GM23248 (cell line): ENCODE results near the gene HIBADH. TPM values are rescaled to one million over a fixed set of nuclear protein-coding genes. Genes with fewer than 3 reads are reported as not detected.
A peak's percentile ranks its signal among the peaks of the same experiment; 100 is the strongest.

Source experiments
- DNase-seq: peaks from one replicate; pipeline ENCODE4 v3.0.0-alpha.2; 2015
- H2AFZ ChIP-seq: fragments of 200-600 bp; sonication (generic); 2 replicates; pipeline ENCODE4 v1.6.1; 2016; ENCODE audit warnings: antibody characterized with exemption
- H3F3A ChIP-seq: fragments of 200-600 bp; sonication (generic); 2 replicates; pipeline ENCODE4 v1.6.1; 2016; ENCODE audit warnings: mild to moderate bottlenecking, antibody characterized with exemption, mixed run types; ENCODE audit not compliant: insufficient read depth
- H3K27ac ChIP-seq: fragments of 200-600 bp; sonication (generic); 2 replicates; pipeline ENCODE4 v1.5.1; 2016; ENCODE audit warnings: mild to moderate bottlenecking
- H3K27me3 ChIP-seq: fragments of 200-600 bp; sonication (generic); replicated peaks from 2 replicates; pipeline ENCODE4 v1.6.1; 2016; ENCODE audit warnings: mild to moderate bottlenecking; ENCODE audit not compliant: insufficient read depth
- H3K36me3 ChIP-seq: fragments of 200-600 bp; sonication (generic); 2 replicates; pipeline ENCODE4 v1.6.1; 2016; ENCODE audit warnings: low read depth, mild to moderate bottlenecking
- H3K4me1 ChIP-seq: fragments of 200-600 bp; sonication (generic); 2 replicates; pipeline ENCODE4 v1.6.1; 2016; ENCODE audit warnings: mild to moderate bottlenecking; ENCODE audit not compliant: insufficient read depth
- H3K4me2 ChIP-seq: fragments of 200-600 bp; sonication (generic); one replicate; pipeline ENCODE4 v1.6.1; 2016; ENCODE audit warnings: mild to moderate bottlenecking; ENCODE audit not compliant: unreplicated experiment
- H3K4me3 ChIP-seq: fragments of 200-600 bp; sonication (generic); 2 replicates; pipeline ENCODE4 v1.5.1; 2016; ENCODE audit warnings: mild to moderate bottlenecking
- H3K79me2 ChIP-seq: fragments of 200-600 bp; sonication (generic); 2 replicates; pipeline ENCODE4 v1.6.1; 2016; ENCODE audit warnings: mild to moderate bottlenecking; ENCODE audit not compliant: insufficient read depth
- H3K9ac ChIP-seq: fragments of 200-600 bp; sonication (generic); 2 replicates; pipeline ENCODE4 v1.6.1; 2016; ENCODE audit warnings: mild to moderate bottlenecking
- H3K9me2 ChIP-seq: fragments of 200-600 bp; sonication (generic); 2 replicates; pipeline ENCODE4 v1.6.1; 2016; ENCODE audit warnings: mixed run types, mild to moderate bottlenecking, moderate library complexity; ENCODE audit not compliant: insufficient read depth
- H3K9me3 ChIP-seq: fragments of 200-600 bp; sonication (generic); one replicate; pipeline ENCODE4 v1.6.1; 2017; ENCODE audit warnings: low read depth
- H4K20me1 ChIP-seq: fragments of 200-600 bp; sonication (generic); 2 replicates; pipeline ENCODE4 v1.6.0; 2016; ENCODE audit not compliant: insufficient read depth
- EZH2 ChIP-seq: fragments of 200-600 bp; sonication (generic); IDR thresholded peaks from 2 replicates; pipeline ENCODE4 v1.6.1; 2018; ENCODE audit warnings: antibody characterized with exemption, mild to moderate bottlenecking; ENCODE audit not compliant: insufficient read depth, poor library complexity, severe bottlenecking
- EZH2phosphoT487 ChIP-seq: fragments of 200-600 bp; sonication (generic); IDR thresholded peaks from 2 replicates; pipeline ENCODE4 v1.6.1; 2018; ENCODE audit warnings: antibody characterized with exemption, moderate library complexity, mild to moderate bottlenecking, low read depth; ENCODE audit not compliant: insufficient read depth
- whole genome bisulfite sequencing, 2 experiments: methylation state at CpG; one replicate each; pipeline ENCODE4 v1.1.6; 2015 to 2017; ENCODE audit warnings: low lambda C conversion rate in 2 of 2, low coverage in 1 of 2; ENCODE audit errors: missing lambda C conversion rate in 2 of 2; 5-methylcytosine and 5-hydroxymethylcytosine counted together
- in situ Hi-C: fragments of 300-500 bp; cut with MboI; formaldehyde crosslinking; loops from 2 replicates; pipeline ENCODE4 v1.15.0; 2020
- polyA plus RNA-seq: library from polyadenylated mRNA; unstranded; fragments of >200 nt; fragmentation: Nextera tagmentation; extraction: Ambion mirVana; gene quantifications from 2 replicates; pipeline ENCODE4 v1.2.1, GENCODE V29; 2016
- total RNA-seq: library from RNA; depleted of rRNA; stranded (reverse); fragments of >200 nt; shearing (Covaris generic); gene quantifications from 2 replicates; pipeline ENCODE4 v1.2.3, GENCODE V29; 2014

Gene HIBADH
- total and polyA plus RNA-seq, 2 experiments from 2014 or later: 70.1 to 87.0 TPM

GRCh38 chr7:27607210-27607606 is 55.5 kb downstream of the HIBADH start:
- no peak overlapping the region for H2AFZ ChIP-seq
- H3K9me3 ChIP-seq: no peaks in the 10 kb centered on the region
- TF ChIP-seq EZH2 (no peak), EZH2phosphoT487 (no peak)
- H3K9me2 ChIP-seq: no peaks in the 10 kb centered on the region
- no peak overlapping the region for H3K4me2 ChIP-seq
- no peak overlapping the region for H3K9ac ChIP-seq
- no peaks in the 10 kb centered on the region for H3K36me3 ChIP-seq
- peaks cover 61% of the 10 kb centered on the region for H3K4me1 ChIP-seq
- no peak for DNase-seq
- no peaks in the 10 kb centered on the region for H3K27me3 ChIP-seq
- H3K27ac ChIP-seq: peak overlapping the region; percentile 73
- no peaks in the 10 kb centered on the region; the same call in 1 of the 2 replicates for H3K79me2 ChIP-seq
- WGBS, 2 experiments: 96 to 97% methylated on average over 11 of the region's 11 CpGs
- no peak overlapping the region for H3K4me3 ChIP-seq
- in situ Hi-C loops: no loop called here
- no peaks in the 10 kb centered on the region for H4K20me1 ChIP-seq
- H3F3A ChIP-seq: peaks cover 47% of the 10 kb centered on the region

- Histone ChIP-seq H3F3A (peaks cover 42% of the 10 kb centered on the region), H3K4me1 (peaks cover 57% of the 10 kb centered on the region), H3K27me3 (no peaks in the 10 kb centered on the region), H3K9ac (peak overlapping the region; percentile 42; the same call in 1 of the 2 replicates), H4K20me1 (no peaks in the 10 kb centered on the region), H3K36me3 (no peaks in the 10 kb centered on the region), H3K27ac (peak overlapping the region; percentile 73), H3K9me3 (no peaks in the 10 kb centered on the region), H3K4me3 (peak overlapping the region; percentile 41), H3K9me2 (no peaks in the 10 kb centered on the region), H3K79me2 (no peaks in the 10 kb centered on the region; the same call in 1 of the 2 replicates), H2AFZ (no peak overlapping the region), H3K4me2 (peak overlapping the region; percentile 54)
- DNase-seq: peak; percentile 76
- in situ Hi-C loops: no loop called here
- no peak for TF ChIP-seq EZH2
- no peak for TF ChIP-seq EZH2phosphoT487
- 50 to 51% methylated on average over 4 of the region's 4 CpGs for WGBS, 2 experiments
Observed at GRCh38 chr7:27606270-27607209, 56.1 kb downstream of the HIBADH start.

DNA sequence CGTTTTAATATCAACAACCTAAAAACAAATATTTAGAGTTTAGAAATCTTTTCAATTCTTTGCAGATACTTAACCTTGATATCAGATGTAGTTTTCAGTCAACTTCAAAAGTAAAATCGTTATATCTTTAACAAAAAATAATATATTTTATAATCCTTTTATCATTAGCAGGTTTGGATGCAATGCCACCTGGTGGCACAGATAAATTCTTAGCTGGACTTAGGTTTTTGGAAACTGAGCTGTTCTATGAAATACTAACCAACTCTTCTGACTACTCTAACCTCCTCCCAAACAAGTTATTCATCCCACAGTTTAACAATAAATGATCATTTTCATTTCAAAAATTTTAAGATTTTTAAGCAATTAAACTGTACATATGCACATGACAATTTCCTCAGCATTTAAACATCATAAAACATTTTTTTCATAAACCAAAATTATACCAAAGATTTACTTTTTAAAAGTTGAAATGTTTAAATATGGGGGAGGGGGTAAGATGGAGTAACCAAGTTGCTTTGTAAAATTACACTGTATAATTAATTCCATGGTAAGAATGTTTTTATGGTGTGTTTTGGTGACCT is 56.9 kb downstream of the HIBADH start:
- Histone ChIP-seq H3K9ac (peak overlapping the region; percentile 42; the same call in 1 of the 2 replicates), H3K4me3 (peak overlapping the region; percentile 41)
- 26 to 29% methylated on average over 2 of the region's 2 CpGs for WGBS, 2 experiments

GRCh38 chr7:27605283-27605682 is 57.4 kb downstream of the HIBADH start:
- 96 to 100% methylated on average over 2 of the region's 2 CpGs for WGBS, 2 experiments
- Histone ChIP-seq H3K9ac (peak overlapping the region; percentile 42; the same call in 1 of the 2 replicates), H3K9me3 (no peaks in the 10 kb centered on the region), H4K20me1 (no peaks in the 10 kb centered on the region), H3F3A (peaks cover 32% of the 10 kb centered on the region), H3K9me2 (no peaks in the 10 kb centered on the region), H3K4me3 (no peak overlapping the region), H3K4me2 (peak overlapping the region; percentile 54), H3K4me1 (peaks cover 45% of the 10 kb centered on the region), H3K27ac (no peak overlapping the region), H3K79me2 (no peaks in the 10 kb centered on the region; the same call in 1 of the 2 replicates), H3K36me3 (no peaks in the 10 kb centered on the region), H2AFZ (no peak overlapping the region), H3K27me3 (no peaks in the 10 kb centered on the region)
- in situ Hi-C loops: no loop called here
- no peak for DNase-seq
- TF ChIP-seq EZH2phosphoT487 (no peak), EZH2 (no peak)

More for the DNA sequence above, 56.9 kb downstream of the HIBADH start:
- Histone ChIP-seq H3K79me2 (no peaks in the 10 kb centered on the region; the same call in 1 of the 2 replicates), H3K9me3 (no peaks in the 10 kb centered on the region), H3K36me3 (no peaks in the 10 kb centered on the region), H3K4me2 (peak overlapping the region; percentile 54), H3F3A (peaks cover 37% of the 10 kb centered on the region), H3K9me2 (no peaks in the 10 kb centered on the region), H3K27me3 (no peaks in the 10 kb centered on the region), H3K4me1 (peaks cover 50% of the 10 kb centered on the region), H4K20me1 (no peaks in the 10 kb centered on the region), H2AFZ (no peak overlapping the region), H3K27ac (peak overlapping the region; percentile 73)
- TF ChIP-seq EZH2 (no peak), EZH2phosphoT487 (no peak)
- peak; percentile 75 for DNase-seq
- in situ Hi-C loops: no loop called here
